Fibroblast of mammary gland (primary cell): Measurements from ENCODE around the gene SNX14.
"Not testable (repeated sequence)": the region's sequence is repeated elsewhere in the genome, so short reads cannot be mapped to it uniquely, and the experiment has no call there.

Experiments used
- DNase-seq: peaks from one replicate; pipeline ENCODE4 v3.0.0-alpha.2; 2010; ENCODE audit warnings: low read depth
- H3K4me3 ChIP-seq: 2 replicates; pipeline ENCODE4 v1.5.1; 2011; ENCODE audit warnings: low read depth, mild to moderate bottlenecking, low read length, moderate library complexity; ENCODE audit not compliant: control insufficient read depth
- CTCF ChIP-seq: conservative IDR thresholded peaks from 2 replicates; pipeline ENCODE4 v1.5.1; 2011; ENCODE audit warnings: low read depth, low read length, inconsistent platforms; ENCODE audit not compliant: control insufficient read depth, insufficient read depth

Gene SNX14

GRCh38 chr6:85574932-85575598 is 18.6 kb downstream of the SNX14 start:
- DNase-seq, result peak; percentile 93
- no peak overlapping the region for H3K4me3 ChIP-seq
- no peak for TF ChIP-seq CTCF

- DNase-seq, result peak; percentile 71
- TF ChIP-seq CTCF, result no peak
- no peak overlapping the region for H3K4me3 ChIP-seq
Observed at GRCh38 chr6:85569323-85569722, 24.3 kb downstream of the SNX14 start.

- DNase-seq, result no peak
- TF ChIP-seq CTCF, result no peak
- no peak overlapping the region for H3K4me3 ChIP-seq
Observed at GRCh38 chr6:85568411-85568810, 25.2 kb downstream of the SNX14 start.

- TF ChIP-seq CTCF, result no peak
- DNase-seq, result no peak
- H3K4me3 ChIP-seq, result no peak overlapping the region
Observed at GRCh38 chr6:85565736-85566135, 27.9 kb downstream of the SNX14 start.

- DNase-seq, H3K4me3 ChIP-seq: not testable (repeated sequence)
Observed at GRCh38 chr6:85564223-85564622, 29.4 kb downstream of the SNX14 start.

GRCh38 chr6:85561750-85562357 is 31.8 kb downstream of the SNX14 start:
- H3K4me3 ChIP-seq, result no peak overlapping the region
- peak; percentile 87 for DNase-seq
- TF ChIP-seq CTCF, result no peak

GRCh38 chr6:85556992-85557668 is 36.5 kb downstream of the SNX14 start:
- DNase-seq, result no peak
- H3K4me3 ChIP-seq, result no peak overlapping the region
- TF ChIP-seq CTCF, result no peak
